Measurements from ENCODE around the gene MT1H. TPM values are rescaled to one million over a fixed set of nuclear protein-coding genes. Genes with fewer than 3 reads are reported as not detected.

The MT1H gene
- total RNA-seq, 1 experiment from 2014 or later: not detected

- ChIA-PET POLR2A (interaction anchor here (0.8 to 0.9 kb wide), 2 partner anchors 13 to 15 kb away, joined by 3 read pairs; partner anchors contain the start of gene MT1E), RAD21 (ENCODE audit: low non-redundant PET in 1 of 2, low total read pairs in 2 of 2, uncharacterized antibody in 2 of 2, unreplicated experiment in 2 of 2) (no interaction called here), CTCF (no interaction called here)
- TF ChIP-seq POLR2AphosphoS5 (IDR thresholded peaks at IDR 0.05; ENCODE audit: low read depth, low read length) (no peak), JUND (IDR thresholded peaks at IDR 0.05) (no peak), SP1 (IDR thresholded peaks at IDR 0.05; ENCODE audit: low read depth) (no peak)
- no peak for ATAC-seq
- H3K79me2 ChIP-seq (ENCODE audit: insufficient read depth, low read length): no peaks in the 10 kb centered on the region
- no peak overlapping the region for H3K4me2 ChIP-seq (ENCODE audit: low read length)
- no peaks in the 10 kb centered on the region for H3K9me2 ChIP-seq (ENCODE audit: insufficient read depth)
- H3K9me3 ChIP-seq (ENCODE audit: control insufficient read depth in 1 of 2, insufficient read depth in 1 of 2, low read depth in 1 of 2, low read length in 2 of 2): no peaks in the 10 kb centered on the region
- no peak overlapping the region for H3K27ac ChIP-seq (ENCODE audit: low read depth, low read length)
- intact Hi-C loops (cut with micrococcal nuclease): no loop called here
- H3K27me3 ChIP-seq (ENCODE audit: insufficient read depth, low read length): no peaks in the 10 kb centered on the region
- H4K20me1 ChIP-seq (ENCODE audit: insufficient read depth): no peaks in the 10 kb centered on the region
- no TSS peak for BruUV-seq (replicated peaks)
- H3K36me3 ChIP-seq (ENCODE audit: control insufficient read depth in 1 of 2, insufficient read depth in 2 of 2, low read length in 2 of 2): no peaks in the 10 kb centered on the region
- H3K4me1 ChIP-seq (ENCODE audit: control insufficient read depth in 1 of 2, insufficient read depth in 2 of 2, low read length in 2 of 2): peaks cover 11 to 24% of the 10 kb centered on the region in 2 experiments
- no peak overlapping the region for H3K4me3 ChIP-seq (replicated peaks in 1 of 2; ENCODE audit: low read depth in 1 of 2, low read length in 2 of 2)
- H2AFZ ChIP-seq (ENCODE audit: low read depth, low read length, poor library complexity, severe bottlenecking): no peak overlapping the region
- no peak for DNase-seq (ENCODE audit: low read depth, low spot score)
- no peak overlapping the region for H3K9ac ChIP-seq (ENCODE audit: low read length)
These were observed 29.5 kb upstream of the MT1H start for GRCh38 chr16:56640076-56640475.

GRCh38 chr16:56641166-56641565, 28.4 kb upstream of the MT1H start:
- no peak overlapping the region for H2AFZ ChIP-seq (ENCODE audit: low read depth, low read length, poor library complexity, severe bottlenecking)
- BruUV-seq (replicated peaks): no TSS peak
- H3K4me2 ChIP-seq (ENCODE audit: low read length): no peak overlapping the region
- no peak for DNase-seq (ENCODE audit: low read depth, low spot score)
- RAD21 ChIA-PET (ENCODE audit: low non-redundant PET in 1 of 2, low total read pairs in 2 of 2, uncharacterized antibody in 2 of 2, unreplicated experiment in 2 of 2): no interaction called here
- peaks cover 11 to 24% of the 10 kb centered on the region in 2 experiments for H3K4me1 ChIP-seq (ENCODE audit: control insufficient read depth in 1 of 2, insufficient read depth in 2 of 2, low read length in 2 of 2)
- H3K79me2 ChIP-seq (ENCODE audit: insufficient read depth, low read length): no peaks in the 10 kb centered on the region
- ATAC-seq: no peak
- intact Hi-C loops (cut with micrococcal nuclease): no loop called here
- H3K9me3 ChIP-seq (ENCODE audit: control insufficient read depth in 1 of 2, insufficient read depth in 1 of 2, low read depth in 1 of 2, low read length in 2 of 2): no peaks in the 10 kb centered on the region
- no peaks in the 10 kb centered on the region for H3K36me3 ChIP-seq (ENCODE audit: control insufficient read depth in 1 of 2, insufficient read depth in 2 of 2, low read length in 2 of 2)
- H4K20me1 ChIP-seq (ENCODE audit: insufficient read depth): no peaks in the 10 kb centered on the region
- TF ChIP-seq POLR2AphosphoS5 (IDR thresholded peaks at IDR 0.05; ENCODE audit: low read depth, low read length): no peak
- TF ChIP-seq SIN3A (IDR thresholded peaks at IDR 0.05; ENCODE audit: low read depth): no peak
- no peak for TF ChIP-seq ZFX (IDR thresholded peaks at IDR 0.05)
- TF ChIP-seq EZH2phosphoT487 (IDR thresholded peaks at IDR 0.05; ENCODE audit: borderline replicate concordance): no peak
- no peak for TF ChIP-seq RAD21 (IDR thresholded peaks at IDR 0.05; ENCODE audit: low read depth)
- no peak for TF ChIP-seq ZBTB33 (IDR thresholded peaks at IDR 0.05; ENCODE audit: extremely low read depth, insufficient replicate concordance, low read length)
- TF ChIP-seq POLR2A (IDR thresholded peaks at IDR 0.05; ENCODE audit: borderline replicate concordance, extremely low read depth, insufficient read depth, insufficient read length): no peak
- TF ChIP-seq, protein P1, sequence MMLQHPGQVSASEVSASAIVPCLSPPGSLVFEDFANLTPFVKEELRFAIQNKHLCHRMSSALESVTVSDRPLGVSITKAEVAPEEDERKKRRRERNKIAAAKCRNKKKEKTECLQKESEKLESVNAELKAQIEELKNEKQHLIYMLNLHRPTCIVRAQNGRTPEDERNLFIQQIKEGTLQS (IDR thresholded peaks at IDR 0.05): no peak
- no peak for TF ChIP-seq EZH2 (IDR thresholded peaks at IDR 0.05)
- TF ChIP-seq CBX3 (IDR thresholded peaks at IDR 0.05; ENCODE audit: low read depth): no peak
- no peak for TF ChIP-seq ELF1 (IDR thresholded peaks at IDR 0.05; ENCODE audit: borderline replicate concordance, low read depth)
- H3K27ac ChIP-seq (ENCODE audit: low read depth, low read length): no peak overlapping the region
- CTCF ChIA-PET: no interaction called here
- POLR2A ChIA-PET: interaction anchor here (0.9 to 1.1 kb wide), 2 partner anchors 16 to 30 kb away, joined by 3 read pairs; partner anchors contain the start of gene MT1E
- no peak overlapping the region for H3K4me3 ChIP-seq (replicated peaks in 1 of 2; ENCODE audit: low read depth in 1 of 2, low read length in 2 of 2)
- no peaks in the 10 kb centered on the region for H3K27me3 ChIP-seq (ENCODE audit: insufficient read depth, low read length)
- no peak overlapping the region for H3K9ac ChIP-seq (ENCODE audit: low read length)
- no peaks in the 10 kb centered on the region for H3K9me2 ChIP-seq (ENCODE audit: insufficient read depth)

All from HCT116 (cell line).